22Rv1 (cell line): Measurements from ENCODE around the gene ATRNL1.

Source experiments
- H3K27ac ChIP-seq: fragments of 450-650 bp; 2 replicates; pipeline ENCODE4 v1.5.1; 2017
- ZFX ChIP-seq: fragments of 450-650 bp; IDR thresholded peaks from 2 replicates; pipeline ENCODE4 v1.6.1; 2017; ENCODE audit warnings: antibody characterized with exemption, borderline replicate concordance
- TF ChIP-seq, protein P1 (sequence below): fragments of 450-650 bp; IDR thresholded peaks from 2 replicates; pipeline ENCODE4 v1.5.1; 2017; ENCODE audit warnings: mild to moderate bottlenecking

ATRNL1 gene

DNA sequence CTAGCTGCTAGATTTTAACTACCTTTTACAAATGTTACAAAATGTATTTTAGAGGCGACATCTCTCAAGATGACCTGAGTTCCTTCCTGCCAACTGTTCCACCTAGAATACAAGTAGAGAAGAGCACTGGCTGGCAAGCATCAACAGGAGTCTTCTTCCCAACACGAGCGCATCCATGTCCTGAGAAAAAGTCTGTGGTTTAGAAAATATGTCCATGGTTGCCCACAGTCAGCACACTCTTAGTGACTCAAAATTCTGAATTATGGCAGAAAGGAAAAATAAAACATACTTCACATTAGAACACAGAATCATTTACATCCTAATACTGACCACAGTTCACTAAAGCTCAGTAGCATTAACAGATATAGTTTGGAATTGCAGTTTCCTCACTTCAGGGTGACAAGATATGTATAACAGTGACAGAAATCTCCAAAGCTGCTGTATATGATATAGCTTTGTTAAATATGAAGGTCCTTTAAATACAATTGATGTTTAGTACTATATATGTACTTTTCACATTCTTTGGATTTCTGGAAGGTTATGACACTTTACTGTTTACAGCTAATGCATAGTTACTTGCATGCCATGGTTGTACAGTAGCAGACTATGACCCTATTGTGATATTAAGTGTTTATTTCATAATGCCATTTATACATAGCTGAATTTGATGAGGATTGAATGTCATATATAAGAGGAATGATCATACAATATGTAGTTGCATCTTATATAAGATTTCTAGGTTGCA lies 852.7 kb downstream of the ATRNL1 start:
- no peak overlapping the region for H3K27ac ChIP-seq
- TF ChIP-seq, protein P1, sequence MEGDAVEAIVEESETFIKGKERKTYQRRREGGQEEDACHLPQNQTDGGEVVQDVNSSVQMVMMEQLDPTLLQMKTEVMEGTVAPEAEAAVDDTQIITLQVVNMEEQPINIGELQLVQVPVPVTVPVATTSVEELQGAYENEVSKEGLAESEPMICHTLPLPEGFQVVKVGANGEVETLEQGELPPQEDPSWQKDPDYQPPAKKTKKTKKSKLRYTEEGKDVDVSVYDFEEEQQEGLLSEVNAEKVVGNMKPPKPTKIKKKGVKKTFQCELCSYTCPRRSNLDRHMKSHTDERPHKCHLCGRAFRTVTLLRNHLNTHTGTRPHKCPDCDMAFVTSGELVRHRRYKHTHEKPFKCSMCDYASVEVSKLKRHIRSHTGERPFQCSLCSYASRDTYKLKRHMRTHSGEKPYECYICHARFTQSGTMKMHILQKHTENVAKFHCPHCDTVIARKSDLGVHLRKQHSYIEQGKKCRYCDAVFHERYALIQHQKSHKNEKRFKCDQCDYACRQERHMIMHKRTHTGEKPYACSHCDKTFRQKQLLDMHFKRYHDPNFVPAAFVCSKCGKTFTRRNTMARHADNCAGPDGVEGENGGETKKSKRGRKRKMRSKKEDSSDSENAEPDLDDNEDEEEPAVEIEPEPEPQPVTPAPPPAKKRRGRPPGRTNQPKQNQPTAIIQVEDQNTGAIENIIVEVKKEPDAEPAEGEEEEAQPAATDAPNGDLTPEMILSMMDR: no peak
- no peak for TF ChIP-seq ZFX

- no peak overlapping the region for H3K27ac ChIP-seq
- TF ChIP-seq, protein P1: no peak
- no peak for TF ChIP-seq ZFX
Measured at GRCh38 chr10:115947104-115947503, 853.9 kb downstream of the ATRNL1 start.

DNA sequence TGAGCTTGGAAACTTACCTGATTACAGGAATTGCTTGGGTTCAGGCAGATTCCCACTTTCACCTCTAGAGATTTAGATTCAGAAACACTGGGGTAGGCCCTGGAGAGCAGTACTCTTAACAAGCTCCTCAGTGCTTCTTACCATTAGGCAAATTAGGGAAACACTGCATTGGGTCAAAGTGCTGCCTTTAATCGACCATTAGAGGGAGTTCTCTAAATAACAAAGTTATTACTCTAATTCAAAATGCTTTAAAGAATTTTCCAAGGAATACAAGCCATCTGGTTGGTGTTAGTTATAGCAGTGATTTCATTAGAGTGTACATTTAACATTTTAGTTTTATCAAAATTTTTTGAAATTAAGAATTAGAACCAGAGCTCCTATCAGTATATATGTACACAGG lies 855.3 kb downstream of the ATRNL1 start:
- no peak overlapping the region for H3K27ac ChIP-seq
- TF ChIP-seq, protein P1: peak; percentile 30
- TF ChIP-seq ZFX: no peak

GRCh38 chr10:115949282-115949844 lies 856.2 kb downstream of the ATRNL1 start:
- no peak overlapping the region for H3K27ac ChIP-seq
- TF ChIP-seq ZFX: no peak
- TF ChIP-seq, protein P1: no peak

DNA sequence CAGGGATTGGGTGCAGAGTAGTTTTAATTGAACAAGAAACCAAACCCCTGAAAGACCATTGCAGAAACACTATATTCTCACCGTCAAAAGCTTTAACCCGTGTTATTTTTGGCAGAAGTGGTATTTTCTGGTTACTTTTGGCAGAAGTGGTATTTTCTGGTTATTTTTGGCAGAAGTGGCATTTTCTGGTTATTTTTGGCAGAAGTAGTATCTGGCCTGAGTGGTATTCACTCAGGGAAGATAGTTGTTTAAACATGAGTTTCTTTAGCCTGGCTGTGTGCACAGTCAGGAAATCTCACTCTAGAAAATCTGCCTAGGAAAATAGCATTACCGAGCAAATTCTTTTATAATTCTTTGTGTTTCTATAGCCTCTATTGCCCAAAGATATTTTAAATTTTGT lies 857.2 kb downstream of the ATRNL1 start:
- TF ChIP-seq ZFX: no peak
- TF ChIP-seq, protein P1: no peak
- H3K27ac ChIP-seq: no peak overlapping the region

DNA sequence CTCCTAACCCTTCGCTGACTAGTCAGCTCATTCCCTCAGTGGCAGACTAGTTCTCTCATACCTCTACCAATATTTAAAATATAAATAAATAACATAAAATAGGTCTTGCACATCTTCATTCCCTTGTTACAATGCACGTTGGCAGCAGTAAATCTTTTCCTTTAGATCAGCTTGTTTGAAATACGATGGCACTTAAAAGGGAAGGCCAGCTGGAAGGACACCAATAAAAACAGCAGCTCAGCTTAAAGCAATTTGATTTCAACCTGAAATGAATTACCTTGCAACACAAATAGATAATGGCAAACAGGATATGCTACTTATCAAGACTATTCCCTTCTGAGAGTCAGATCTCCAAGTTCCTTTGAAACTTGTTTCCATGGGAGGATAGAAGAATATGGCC lies 858.1 kb downstream of the ATRNL1 start:
- TF ChIP-seq, protein P1: no peak
- TF ChIP-seq ZFX: no peak
- H3K27ac ChIP-seq: no peak overlapping the region

GRCh38 chr10:115953281-115953680 lies 860.1 kb downstream of the ATRNL1 start:
- no peak overlapping the region for H3K27ac ChIP-seq

More at GRCh38 chr10:115953281-115953680, 860.1 kb downstream of the ATRNL1 start:
- TF ChIP-seq, protein P1: no peak
- no peak for TF ChIP-seq ZFX
